GM10266 (cell line): ENCODE data around the gene PACSIN3.
"Not testable (repeated sequence)": the region's sequence is repeated elsewhere in the genome, so short reads cannot be mapped to it uniquely, and the experiment has no call there.

Source experiments
- DNase-seq: peaks from one replicate; pipeline ENCODE4 v3.0.0; 2012; ENCODE audit errors: extremely low spot score
- TF ChIP-seq, protein P1 (sequence below): IDR thresholded peaks from 2 replicates; pipeline ENCODE4 v1.5.1; 2012; ENCODE audit warnings: mild to moderate bottlenecking, low read depth; ENCODE audit not compliant: control insufficient read depth, insufficient read depth; ENCODE audit errors: missing control alignments

PACSIN3 gene

GRCh38 chr11:47212938-47213337 lies 26.7 kb upstream of the PACSIN3 start:
- TF ChIP-seq, protein P1, sequence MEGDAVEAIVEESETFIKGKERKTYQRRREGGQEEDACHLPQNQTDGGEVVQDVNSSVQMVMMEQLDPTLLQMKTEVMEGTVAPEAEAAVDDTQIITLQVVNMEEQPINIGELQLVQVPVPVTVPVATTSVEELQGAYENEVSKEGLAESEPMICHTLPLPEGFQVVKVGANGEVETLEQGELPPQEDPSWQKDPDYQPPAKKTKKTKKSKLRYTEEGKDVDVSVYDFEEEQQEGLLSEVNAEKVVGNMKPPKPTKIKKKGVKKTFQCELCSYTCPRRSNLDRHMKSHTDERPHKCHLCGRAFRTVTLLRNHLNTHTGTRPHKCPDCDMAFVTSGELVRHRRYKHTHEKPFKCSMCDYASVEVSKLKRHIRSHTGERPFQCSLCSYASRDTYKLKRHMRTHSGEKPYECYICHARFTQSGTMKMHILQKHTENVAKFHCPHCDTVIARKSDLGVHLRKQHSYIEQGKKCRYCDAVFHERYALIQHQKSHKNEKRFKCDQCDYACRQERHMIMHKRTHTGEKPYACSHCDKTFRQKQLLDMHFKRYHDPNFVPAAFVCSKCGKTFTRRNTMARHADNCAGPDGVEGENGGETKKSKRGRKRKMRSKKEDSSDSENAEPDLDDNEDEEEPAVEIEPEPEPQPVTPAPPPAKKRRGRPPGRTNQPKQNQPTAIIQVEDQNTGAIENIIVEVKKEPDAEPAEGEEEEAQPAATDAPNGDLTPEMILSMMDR, result no peak
- DNase-seq, result no peak

DNA sequence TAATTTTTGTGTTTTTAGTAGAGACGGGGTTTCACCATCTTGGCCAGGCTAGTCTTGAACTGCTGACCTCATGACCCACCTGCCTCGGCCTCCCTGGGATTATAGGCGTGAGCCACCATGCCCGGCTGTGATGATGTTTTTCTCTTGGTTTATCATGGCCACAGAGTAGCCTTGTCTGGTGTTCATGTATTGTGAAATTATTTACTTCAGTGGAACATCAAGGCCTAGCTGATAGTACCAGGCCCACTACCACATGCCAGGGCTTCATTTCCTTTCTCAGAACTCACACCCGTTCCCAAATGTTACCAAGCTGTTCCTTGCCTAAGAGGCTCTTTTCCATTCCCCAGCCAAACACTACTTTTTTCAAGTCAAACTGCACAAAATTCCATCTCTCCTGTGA lies 22.4 kb upstream of the PACSIN3 start:
- no peak for DNase-seq
- TF ChIP-seq, protein P1, result no peak

GRCh38 chr11:47208008-47208552 lies 21.8 kb upstream of the PACSIN3 start:
- DNase-seq, result not testable (repeated sequence)

GRCh38 chr11:47207459-47207858 lies 21.2 kb upstream of the PACSIN3 start:
- TF ChIP-seq, protein P1, result no peak
- no peak for DNase-seq

DNA sequence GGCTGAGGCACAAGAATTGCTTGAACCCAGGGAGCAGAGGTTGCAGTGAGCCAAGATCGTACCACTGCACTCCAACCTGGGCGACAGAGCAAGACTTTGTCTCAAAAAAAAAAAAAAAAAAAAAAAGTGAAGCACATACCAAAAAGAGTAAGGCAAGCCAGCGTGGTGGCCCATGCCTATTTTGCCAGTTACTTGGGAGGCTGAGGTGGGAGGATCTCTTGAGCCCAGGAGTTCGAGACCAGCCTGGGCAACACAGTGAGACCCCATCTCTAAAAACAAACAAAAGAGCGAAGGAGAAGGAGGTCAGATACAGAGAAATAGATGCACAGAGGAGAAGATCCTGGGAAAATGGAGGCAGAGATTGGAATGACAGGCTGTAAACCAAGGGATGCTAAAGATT lies 20.3 kb upstream of the PACSIN3 start:
- not testable (repeated sequence) for DNase-seq

GRCh38 chr11:47204637-47204989 lies 18.4 kb upstream of the PACSIN3 start:
- TF ChIP-seq, protein P1, result no peak
- no peak for DNase-seq

DNA sequence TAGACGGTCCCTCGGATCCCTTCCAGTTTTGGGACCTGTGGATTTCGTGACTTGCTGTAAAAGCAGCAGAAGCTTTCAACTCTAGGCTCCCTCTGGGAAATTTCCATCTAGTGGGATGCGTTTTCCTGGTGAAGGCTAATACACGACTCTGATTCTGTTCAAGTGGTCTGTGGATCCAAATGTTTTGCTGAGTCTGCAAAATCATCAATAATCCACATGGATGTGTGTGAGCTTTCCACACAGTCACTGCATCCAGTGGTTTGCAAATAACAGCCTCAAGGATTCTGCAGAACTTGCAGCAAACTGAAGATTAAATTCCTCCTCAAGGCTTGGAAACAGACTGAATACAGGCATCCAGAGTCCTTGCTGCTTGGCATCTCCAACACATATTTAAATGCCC lies 16.3 kb upstream of the PACSIN3 start:
- DNase-seq, result no peak
- TF ChIP-seq, protein P1, result no peak

DNA sequence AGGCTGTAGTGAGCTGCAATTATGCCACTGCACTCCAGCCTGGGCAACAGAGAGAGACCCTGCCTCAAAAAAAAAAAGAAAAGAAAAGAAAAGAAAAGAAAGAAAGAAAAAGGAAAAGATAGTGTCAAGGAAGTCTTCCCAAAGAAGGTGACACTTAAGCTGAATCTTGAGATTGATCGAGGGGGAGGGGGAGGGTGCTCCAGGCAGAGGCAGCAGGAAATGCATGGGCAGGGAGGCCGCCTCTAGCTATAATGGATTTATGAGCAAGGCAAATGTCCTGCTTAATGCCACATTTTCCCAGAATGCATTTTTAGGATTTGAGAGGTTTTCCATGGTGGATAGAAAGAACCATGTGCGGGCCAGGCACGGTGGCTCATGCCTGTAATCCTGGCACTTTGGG lies 14.8 kb upstream of the PACSIN3 start:
- no peak for DNase-seq
- TF ChIP-seq, protein P1, result no peak

DNA sequence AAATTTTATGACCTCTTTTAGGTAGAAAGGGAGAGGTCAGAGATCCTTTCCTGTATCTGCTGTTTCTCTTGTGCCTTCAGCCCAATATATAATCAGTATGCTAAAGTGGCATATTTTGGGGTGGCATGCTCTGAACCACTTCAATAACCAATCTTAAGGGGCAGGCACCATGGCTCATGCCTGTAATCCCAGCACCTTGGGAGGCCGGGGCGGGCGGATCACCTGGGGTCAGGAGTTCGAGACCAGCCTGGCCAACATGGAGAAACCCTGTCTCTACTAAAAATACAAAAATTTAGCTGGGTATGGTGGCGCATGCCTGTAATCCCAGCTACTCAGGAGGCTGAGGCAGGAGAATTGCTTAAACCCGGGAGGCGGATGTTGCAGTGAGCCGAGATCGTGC lies 11.9 kb upstream of the PACSIN3 start:
- not testable (repeated sequence) for DNase-seq
